GM12874 (cell line): ENCODE results near the gene TSFM.

ENCODE experiments used
- TF ChIP-seq, protein P1 (sequence below): IDR thresholded peaks from 2 replicates; pipeline ENCODE4 v1.5.1; 2011; ENCODE audit warnings: low read depth, mild to moderate bottlenecking, control low read depth, low read length, moderate library complexity; ENCODE audit not compliant: insufficient read depth

The TSFM gene

DNA sequence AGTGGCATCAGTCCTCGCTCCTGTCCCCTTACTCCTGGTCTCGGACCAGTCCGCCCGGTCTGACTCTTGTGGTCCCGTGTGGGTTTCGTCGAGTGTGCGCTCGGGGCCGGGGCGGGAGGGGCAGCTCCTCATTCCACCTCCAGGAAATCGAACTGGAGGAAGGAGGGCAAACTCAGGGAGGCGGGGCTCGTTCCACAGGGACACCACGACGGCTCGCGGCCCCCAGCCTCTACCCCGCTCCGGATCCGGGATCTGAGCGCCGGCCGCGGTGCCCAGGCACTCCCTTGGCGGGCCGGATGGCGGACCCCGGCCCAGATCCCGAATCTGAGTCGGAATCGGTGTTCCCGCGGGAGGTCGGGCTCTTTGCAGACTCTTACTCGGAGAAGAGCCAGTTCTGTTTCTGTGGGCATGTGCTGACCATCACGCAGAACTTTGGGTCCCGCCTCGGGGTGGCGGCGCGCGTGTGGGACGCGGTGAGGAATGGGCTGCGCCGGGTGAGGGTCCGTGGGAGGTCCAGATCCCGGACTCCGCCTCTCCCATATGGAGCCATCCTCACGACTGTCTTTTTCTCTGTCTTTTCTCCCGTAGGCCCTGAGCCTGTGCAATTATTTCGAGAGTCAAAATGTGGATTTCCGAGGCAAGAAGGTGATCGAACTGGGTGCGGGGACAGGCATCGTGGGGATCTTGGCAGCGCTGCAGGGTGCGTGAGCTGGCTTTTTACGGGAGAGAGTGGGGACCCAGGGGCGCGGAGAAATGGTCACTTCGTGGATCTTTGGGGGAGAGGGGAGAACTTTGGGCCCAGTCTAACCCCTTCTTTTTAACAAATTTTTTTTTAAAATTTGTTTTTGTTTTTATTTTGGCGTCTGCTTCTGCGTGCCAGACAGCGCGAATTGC, 9.9 kb upstream of the TSFM start, which contains the start of gene EEF1AKMT3:
TSS of gene EEF1AKMT3 (plus strand) at position 186 of the 894 bp plus-strand sequence. CDS start at position 297, 111 bp downstream.
- TF ChIP-seq, protein P1, sequence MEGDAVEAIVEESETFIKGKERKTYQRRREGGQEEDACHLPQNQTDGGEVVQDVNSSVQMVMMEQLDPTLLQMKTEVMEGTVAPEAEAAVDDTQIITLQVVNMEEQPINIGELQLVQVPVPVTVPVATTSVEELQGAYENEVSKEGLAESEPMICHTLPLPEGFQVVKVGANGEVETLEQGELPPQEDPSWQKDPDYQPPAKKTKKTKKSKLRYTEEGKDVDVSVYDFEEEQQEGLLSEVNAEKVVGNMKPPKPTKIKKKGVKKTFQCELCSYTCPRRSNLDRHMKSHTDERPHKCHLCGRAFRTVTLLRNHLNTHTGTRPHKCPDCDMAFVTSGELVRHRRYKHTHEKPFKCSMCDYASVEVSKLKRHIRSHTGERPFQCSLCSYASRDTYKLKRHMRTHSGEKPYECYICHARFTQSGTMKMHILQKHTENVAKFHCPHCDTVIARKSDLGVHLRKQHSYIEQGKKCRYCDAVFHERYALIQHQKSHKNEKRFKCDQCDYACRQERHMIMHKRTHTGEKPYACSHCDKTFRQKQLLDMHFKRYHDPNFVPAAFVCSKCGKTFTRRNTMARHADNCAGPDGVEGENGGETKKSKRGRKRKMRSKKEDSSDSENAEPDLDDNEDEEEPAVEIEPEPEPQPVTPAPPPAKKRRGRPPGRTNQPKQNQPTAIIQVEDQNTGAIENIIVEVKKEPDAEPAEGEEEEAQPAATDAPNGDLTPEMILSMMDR: no peak

DNA sequence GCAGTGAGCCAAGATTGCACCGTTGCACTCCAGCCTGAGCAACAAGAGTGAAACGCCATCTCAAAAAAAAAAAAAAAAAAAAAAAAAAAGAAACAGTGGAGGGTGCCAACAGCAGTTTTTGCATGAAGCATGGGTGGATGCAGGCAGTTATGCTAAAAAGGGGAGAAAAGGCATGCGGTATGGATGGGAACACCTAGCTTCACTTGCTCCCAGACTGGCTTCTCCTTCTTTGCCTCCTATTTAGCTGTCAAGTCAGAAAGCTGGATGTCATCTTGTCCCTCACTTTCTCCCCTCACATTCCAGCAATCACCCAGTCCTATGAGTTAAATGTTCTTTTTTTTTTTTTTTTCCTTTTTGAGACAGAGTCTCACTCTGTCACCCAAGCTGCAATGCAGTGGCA, 7.5 kb upstream of the TSFM start:
- TF ChIP-seq, protein P1: no peak

DNA sequence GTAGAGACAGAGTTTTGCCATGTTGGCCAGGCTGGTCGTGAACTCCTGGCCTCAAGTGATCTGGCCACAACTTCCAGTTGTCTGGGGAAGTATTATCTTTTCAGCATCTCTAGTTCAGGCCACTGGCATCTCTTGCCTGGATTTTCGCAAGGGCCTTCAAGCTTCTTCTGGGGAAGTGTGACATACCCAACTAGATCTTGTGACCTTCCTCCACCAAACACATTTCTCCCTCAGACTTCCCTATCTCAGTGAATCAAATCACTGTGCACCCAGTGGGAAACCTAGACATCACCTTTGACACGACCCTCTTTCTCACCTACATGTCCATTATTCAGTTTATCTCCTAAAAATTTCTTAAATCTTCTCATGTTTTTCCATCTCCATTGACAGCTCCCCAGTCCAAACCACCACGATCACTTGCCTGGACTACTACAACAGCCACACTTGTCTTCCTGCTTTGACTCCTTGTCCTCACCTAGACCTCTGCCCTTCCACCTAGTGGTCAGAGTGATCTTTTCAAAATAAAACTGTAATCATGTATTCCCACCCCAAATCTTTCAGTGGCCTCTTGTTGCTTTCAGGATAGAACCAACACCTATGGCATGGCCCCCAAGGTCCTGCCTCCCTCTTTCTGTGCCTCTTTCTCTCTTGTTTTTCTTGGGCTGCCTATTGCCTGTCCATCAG, 6.9 kb upstream of the TSFM start:
- TF ChIP-seq, protein P1: no peak

DNA sequence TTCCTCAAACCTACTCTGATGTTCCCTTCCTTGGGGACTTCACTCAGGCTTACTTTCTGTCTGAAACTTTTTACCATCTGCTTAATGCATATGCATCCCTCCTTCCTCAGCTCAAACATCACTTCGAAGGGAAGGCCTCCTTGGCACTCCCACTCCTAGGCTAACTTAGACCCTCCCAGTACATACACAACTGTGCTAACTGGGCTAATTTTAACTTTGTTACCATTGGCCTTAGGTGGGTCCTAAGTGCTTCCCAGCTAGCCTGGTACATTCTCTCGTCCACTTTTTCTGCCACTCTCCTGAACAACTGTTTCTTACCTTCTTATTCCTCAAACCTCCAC, 6.4 kb upstream of the TSFM start:
- TF ChIP-seq, protein P1: no peak

DNA sequence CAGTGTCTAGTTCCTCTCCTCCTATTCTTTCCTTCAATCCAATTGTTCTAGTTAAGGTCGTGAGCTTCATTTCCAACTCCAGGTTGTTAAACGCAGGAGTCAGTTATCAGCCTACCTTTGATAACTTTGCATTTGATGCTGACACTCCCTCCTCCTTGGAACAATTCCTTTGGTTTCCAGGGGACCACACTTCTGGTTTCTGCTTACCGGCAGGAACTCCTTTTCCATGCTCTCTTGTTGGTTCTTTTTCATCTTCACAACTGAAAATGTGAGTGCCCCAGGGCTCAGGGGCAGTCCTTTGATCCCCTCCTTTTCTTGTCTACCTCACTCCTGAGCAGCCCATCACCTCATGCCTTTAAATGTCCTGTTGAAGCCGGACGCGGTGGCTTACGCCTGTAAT, 5.2 kb upstream of the TSFM start:
- TF ChIP-seq, protein P1: no peak

DNA sequence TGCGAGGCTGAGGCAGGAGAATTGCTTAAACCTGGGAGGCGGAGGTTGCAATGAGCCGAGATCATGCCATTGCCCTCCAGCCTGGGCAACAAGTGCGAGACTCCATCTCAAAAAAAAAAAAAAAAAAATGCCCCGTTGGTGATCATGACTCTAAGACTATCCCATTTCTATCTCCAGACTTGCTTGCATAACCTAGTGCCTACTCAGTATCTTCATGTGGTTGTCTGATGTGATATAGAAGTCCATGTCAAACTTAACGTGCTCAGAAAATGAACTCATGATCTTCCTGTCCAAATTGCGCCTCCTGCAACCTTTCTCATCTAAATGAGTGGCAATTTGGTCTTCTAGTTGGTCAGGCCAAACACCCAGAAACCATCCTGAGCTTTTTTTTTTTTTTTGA, 4.7 kb upstream of the TSFM start:
- TF ChIP-seq, protein P1: no peak

DNA sequence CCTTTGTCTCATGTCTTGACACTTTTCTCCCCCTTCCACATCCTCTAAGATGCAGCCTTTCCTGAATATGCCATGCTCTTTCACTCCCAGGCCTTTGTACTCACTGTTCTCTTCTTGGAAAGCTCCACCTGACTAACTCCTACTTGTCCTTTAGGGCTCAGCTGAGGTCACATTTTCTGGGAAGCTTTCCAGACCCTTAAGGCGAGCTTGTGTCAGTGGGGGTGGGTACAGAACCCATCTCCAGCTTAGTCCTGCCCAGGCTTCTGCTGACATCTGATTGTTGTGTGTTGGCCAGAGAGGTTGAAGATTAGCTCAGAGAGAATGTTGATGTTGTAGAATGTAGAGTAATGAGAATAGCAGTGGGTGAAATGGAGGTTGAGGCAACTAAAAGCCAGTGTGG, 2.9 kb upstream of the TSFM start:
- TF ChIP-seq, protein P1: no peak
